Measurements from ENCODE around the gene NKIRAS2.

GRCh38 chr17:42050393-42051012, 30.6 kb downstream of the NKIRAS2 start, which contains the start of gene C17orf113:
- peak; percentile 45 for TF ChIP-seq YY1 (IDR thresholded peaks at IDR 0.05; ENCODE audit: insufficient read depth, insufficient read length)
- TF ChIP-seq ZNF274 (IDR thresholded peaks at IDR 0.05; ENCODE audit: low read depth, low read length): no peak
- TF ChIP-seq SUZ12 (IDR thresholded peaks at IDR 0.05; ENCODE audit: extremely low read depth, insufficient read depth, insufficient read length): no peak

All from NT2/D1 (cell line).